Thymus (tissue), 11 donors: Measurements from ENCODE around the gene COG8. TPM values are rescaled to one million over a fixed set of nuclear protein-coding genes. Genes with fewer than 3 reads are reported as not detected.
"Not testable (repeated sequence)": the region's sequence is repeated elsewhere in the genome, so short reads cannot be mapped to it uniquely, and the experiment has no call there.

Experiments used
- DNase-seq, 9 donors: peaks; one replicate each; pipeline ENCODE4 v3.0.0-alpha.2; 2013; ENCODE audit warnings: low spot score in 9 of 9, low read depth in 6 of 9, missing footprints in 1 of 9
- H3K27ac ChIP-seq, 2 donors: one replicate each; pipeline ENCODE4 v1.5.1; 2013; ENCODE audit warnings: control low read depth in 1 of 2, low read depth in 1 of 2, low read length in 1 of 2, mild to moderate bottlenecking in 1 of 2, moderate library complexity in 1 of 2
- H3K27me3 ChIP-seq, 2 donors: one replicate each; pipeline ENCODE4 v1.5.1; 2013; ENCODE audit warnings: low read length in 1 of 2; ENCODE audit not compliant: control insufficient read depth in 2 of 2, insufficient read depth in 1 of 2
- H3K36me3 ChIP-seq, 2 donors: one replicate each; pipeline ENCODE4 v1.5.1; 2013; ENCODE audit warnings: low read length in 1 of 2, mild to moderate bottlenecking in 1 of 2, moderate library complexity in 1 of 2; ENCODE audit not compliant: control insufficient read depth in 2 of 2, insufficient read depth in 2 of 2
- H3K4me1 ChIP-seq, 2 donors: one replicate each; pipeline ENCODE4 v1.5.1; 2013; ENCODE audit warnings: low read length in 2 of 2; ENCODE audit not compliant: control insufficient read depth in 2 of 2, insufficient read depth in 2 of 2
- H3K4me3 ChIP-seq, 2 donors: one replicate each; pipeline ENCODE4 v1.5.1; 2013; ENCODE audit warnings: low read length in 2 of 2, control low read depth in 1 of 2, mild to moderate bottlenecking in 1 of 2
- H3K9me3 ChIP-seq, 2 donors: one replicate each; pipeline ENCODE4 v1.5.1; 2013; ENCODE audit warnings: low read length in 1 of 2, mild to moderate bottlenecking in 1 of 2; ENCODE audit not compliant: control insufficient read depth in 2 of 2, insufficient read depth in 1 of 2
- WGBS: extraction: QIAGEN DNeasy Blood & Tissue Kit; methylation state at CpG from one replicate; pipeline ENCODE4 v1.1.7; 2013; 5-methylcytosine and 5-hydroxymethylcytosine counted together
- polyA plus RNA-seq: library from polyadenylated mRNA; stranded (reverse); fragments of 200-250 nt; gene quantifications from one replicate; pipeline ENCODE4 v1.2.3, GENCODE V29; 2013
- total RNA-seq: library from RNA; stranded (reverse); fragments of 120-200 nt; gene quantifications from one replicate; pipeline ENCODE4 v1.2.4, GENCODE V29; 2013
- donor health status: healthy.

The COG8 gene
- total and polyA plus RNA-seq, 2 donors: 20.5 to 21.4 TPM

DNA sequence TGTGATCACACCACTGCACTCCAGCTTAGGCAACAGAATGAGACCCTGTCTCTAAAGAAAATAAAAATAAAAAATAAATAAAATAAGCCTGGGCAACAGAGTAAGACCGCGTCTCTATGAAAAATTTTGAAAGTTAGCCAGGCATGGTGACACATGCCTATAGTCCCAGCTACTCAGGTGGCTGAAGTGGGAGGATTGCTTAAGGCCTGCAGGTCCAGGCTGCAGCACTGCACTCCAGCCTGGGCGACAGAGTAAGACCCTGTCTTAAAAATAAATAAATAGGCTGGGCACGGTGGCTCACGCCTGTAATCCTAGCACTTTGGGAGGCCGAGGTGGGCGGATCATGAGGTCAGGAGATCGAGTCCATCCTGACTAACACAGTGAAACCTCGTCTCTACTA, 47.7 kb downstream of the COG8 start:
- not testable (repeated sequence) for H3K4me1 ChIP-seq, H3K9me3 ChIP-seq, H3K27ac ChIP-seq, H3K27me3 ChIP-seq, H3K36me3 ChIP-seq, DNase-seq, H3K4me3 ChIP-seq
- 98% methylated on average over 9 of the region's 9 CpGs for WGBS

GRCh38 chr16:69286941-69287713, 52.2 kb downstream of the COG8 start:
- DNase-seq: peak; percentile 11 to 84 (median 65)
- no peaks in the 10 kb centered on the region for H3K27me3 ChIP-seq
- H3K27ac ChIP-seq: no peak overlapping the region
- H3K9me3 ChIP-seq: no peaks in the 10 kb centered on the region
- WGBS: 84% methylated on average over 13 of the region's 13 CpGs
- no peak overlapping the region for H3K4me3 ChIP-seq
- no peaks in the 10 kb centered on the region for H3K4me1 ChIP-seq
- H3K36me3 ChIP-seq: peaks cover 3 to 19% of the 10 kb centered on the region in 2 donors

- Histone ChIP-seq H3K27me3 (no peaks in the 10 kb centered on the region), H3K36me3 (peaks cover 3 to 19% of the 10 kb centered on the region in 2 donors), H3K4me3 (no peak overlapping the region), H3K9me3 (no peaks in the 10 kb centered on the region), H3K4me1 (no peaks in the 10 kb centered on the region), H3K27ac (no peak overlapping the region)
- DNase-seq: no peak
- WGBS: 98% methylated on average over 4 of the region's 4 CpGs
Observed at GRCh38 chr16:69285240-69285639, 54.1 kb downstream of the COG8 start.

GRCh38 chr16:69283851-69284250, 55.5 kb downstream of the COG8 start:
- H3K4me3 ChIP-seq: no peak overlapping the region
- H3K4me1 ChIP-seq: no peaks in the 10 kb centered on the region
- 95% methylated on average over 4 of the region's 4 CpGs for WGBS
- no peak for DNase-seq
- H3K27me3 ChIP-seq: no peaks in the 10 kb centered on the region
- no peaks in the 10 kb centered on the region for H3K9me3 ChIP-seq
- H3K36me3 ChIP-seq: peaks cover 3 to 19% of the 10 kb centered on the region in 2 donors
- H3K27ac ChIP-seq: no peak overlapping the region

DNA sequence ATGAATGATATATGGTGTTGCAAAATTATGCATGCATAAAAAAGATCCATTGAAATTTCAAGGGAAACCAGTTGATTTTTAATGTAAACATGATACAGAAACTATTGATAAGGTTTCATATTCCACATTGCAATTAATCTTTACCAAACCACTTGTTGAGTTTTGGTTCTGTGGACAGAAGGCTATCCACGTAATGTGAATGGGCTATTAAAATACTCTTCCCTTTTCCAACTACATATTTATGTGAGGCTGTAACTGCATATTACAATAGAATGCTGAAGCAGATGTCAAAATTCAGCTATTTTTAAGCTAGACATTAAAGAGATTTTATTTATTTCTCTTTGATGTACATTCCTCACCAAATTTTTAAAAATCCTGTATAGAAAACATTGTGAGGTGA, 62.0 kb downstream of the COG8 start:
- Histone ChIP-seq H3K36me3 (peaks cover 0 to 4% of the 10 kb centered on the region in 2 donors), H3K4me3 (no peak overlapping the region), H3K27ac (no peak overlapping the region), H3K27me3 (no peaks in the 10 kb centered on the region), H3K4me1 (no peaks in the 10 kb centered on the region), H3K9me3 (no peaks in the 10 kb centered on the region)
- 50% methylated on average over 1 of the region's 1 CpG for WGBS
- DNase-seq: no peak

Other genes with a start within 250 kb of the COG8 start
- 0.09 TPM for gene HAS3, start 233.9 kb downstream of the COG8 start, total RNA-seq
- 0.89 TPM for gene HAS3, start 233.9 kb downstream of the COG8 start, polyA plus RNA-seq
- gene CHTF8, start 207.0 kb downstream of the COG8 start, total RNA-seq: 35.3 TPM
- gene CHTF8, start 207.0 kb downstream of the COG8 start, polyA plus RNA-seq: 64.4 TPM
- gene UTP4, start 206.9 kb downstream of the COG8 start, total RNA-seq: 18.5 TPM
- 19.4 TPM for gene UTP4, start 206.9 kb downstream of the COG8 start, polyA plus RNA-seq
- gene SNTB2, start 152.4 kb downstream of the COG8 start, total RNA-seq: 7.2 TPM
- 11.2 TPM for gene SNTB2, start 152.4 kb downstream of the COG8 start, polyA plus RNA-seq
- 15.1 TPM for gene VPS4A, start 28.2 kb downstream of the COG8 start, total RNA-seq
- 28.4 TPM for gene VPS4A, start 28.2 kb downstream of the COG8 start, polyA plus RNA-seq
- gene PDF, start 9.0 kb downstream of the COG8 start, total RNA-seq: 9.8 TPM
- gene PDF, start 9.0 kb downstream of the COG8 start, polyA plus RNA-seq: 2.1 TPM
- gene NIP7, start 208 bp upstream of the COG8 start, total RNA-seq: 23.1 TPM
- 23.5 TPM for gene NIP7, start 208 bp upstream of the COG8 start, polyA plus RNA-seq
- gene TMED6, start 12.2 kb upstream of the COG8 start, total RNA-seq: 0.14 TPM
- 1.2 TPM for gene TMED6, start 12.2 kb upstream of the COG8 start, polyA plus RNA-seq
- gene TERF2, start 46.4 kb upstream of the COG8 start, total RNA-seq: 16.1 TPM
- gene TERF2, start 46.4 kb upstream of the COG8 start, polyA plus RNA-seq: 16.0 TPM
- 76.4 TPM for gene CYB5B, start 85.1 kb upstream of the COG8 start, total RNA-seq
- gene CYB5B, start 85.1 kb upstream of the COG8 start, polyA plus RNA-seq: 64.8 TPM
- 8.9 TPM for gene NFAT5, start 226.4 kb upstream of the COG8 start, total RNA-seq
- 4.5 TPM for gene NFAT5, start 226.4 kb upstream of the COG8 start, polyA plus RNA-seq